LNCAP (cell line): ENCODE results near the gene EFHD2.

Experiments
- TF ChIP-seq, protein P1 (sequence below): fragments of 450-650 bp; IDR thresholded peaks from 2 replicates; pipeline ENCODE4 v1.5.1; 2017; ENCODE audit warnings: mild to moderate bottlenecking

The EFHD2 gene

DNA sequence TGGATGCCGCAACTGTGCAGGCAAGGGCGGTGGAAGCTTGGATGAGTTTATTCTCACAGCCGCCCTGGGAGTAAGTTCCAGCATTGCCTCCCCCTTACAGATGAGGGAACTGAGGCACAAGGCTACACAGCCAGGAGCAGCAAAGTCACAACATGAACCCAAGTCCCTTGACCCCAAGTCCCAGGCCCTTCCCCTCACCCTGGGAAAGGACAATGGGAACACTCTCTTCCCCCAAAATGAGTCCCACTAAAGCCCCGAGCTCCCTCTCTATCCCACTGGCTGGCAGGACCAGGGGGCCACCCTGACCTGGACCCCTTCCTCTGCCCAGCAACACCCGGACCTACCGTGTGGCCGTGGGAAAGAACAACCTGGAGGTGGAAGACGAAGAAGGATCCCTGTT is 32.4 kb downstream of the EFHD2 start:
- TF ChIP-seq, protein P1, sequence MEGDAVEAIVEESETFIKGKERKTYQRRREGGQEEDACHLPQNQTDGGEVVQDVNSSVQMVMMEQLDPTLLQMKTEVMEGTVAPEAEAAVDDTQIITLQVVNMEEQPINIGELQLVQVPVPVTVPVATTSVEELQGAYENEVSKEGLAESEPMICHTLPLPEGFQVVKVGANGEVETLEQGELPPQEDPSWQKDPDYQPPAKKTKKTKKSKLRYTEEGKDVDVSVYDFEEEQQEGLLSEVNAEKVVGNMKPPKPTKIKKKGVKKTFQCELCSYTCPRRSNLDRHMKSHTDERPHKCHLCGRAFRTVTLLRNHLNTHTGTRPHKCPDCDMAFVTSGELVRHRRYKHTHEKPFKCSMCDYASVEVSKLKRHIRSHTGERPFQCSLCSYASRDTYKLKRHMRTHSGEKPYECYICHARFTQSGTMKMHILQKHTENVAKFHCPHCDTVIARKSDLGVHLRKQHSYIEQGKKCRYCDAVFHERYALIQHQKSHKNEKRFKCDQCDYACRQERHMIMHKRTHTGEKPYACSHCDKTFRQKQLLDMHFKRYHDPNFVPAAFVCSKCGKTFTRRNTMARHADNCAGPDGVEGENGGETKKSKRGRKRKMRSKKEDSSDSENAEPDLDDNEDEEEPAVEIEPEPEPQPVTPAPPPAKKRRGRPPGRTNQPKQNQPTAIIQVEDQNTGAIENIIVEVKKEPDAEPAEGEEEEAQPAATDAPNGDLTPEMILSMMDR = no peak

DNA sequence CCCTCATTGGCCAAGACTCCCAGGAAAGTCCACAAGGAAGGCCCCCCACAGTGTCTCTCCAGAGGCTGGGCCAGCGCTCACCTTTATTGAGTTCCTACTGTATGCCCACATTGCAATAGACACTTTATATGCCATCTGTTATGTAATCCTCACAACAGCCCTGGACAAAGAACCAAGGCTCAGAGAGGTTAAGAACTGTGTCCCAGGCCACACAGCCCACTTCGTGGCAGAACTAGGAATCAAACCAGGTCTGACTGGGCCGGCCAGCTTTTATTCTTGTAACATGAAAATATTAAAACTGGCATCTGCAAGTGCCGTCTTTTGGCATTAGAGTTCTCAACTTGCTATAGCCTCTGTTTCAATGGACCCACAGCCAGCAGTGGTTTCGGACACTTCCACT is 33.1 kb downstream of the EFHD2 start:
- TF ChIP-seq, protein P1 = no peak

DNA sequence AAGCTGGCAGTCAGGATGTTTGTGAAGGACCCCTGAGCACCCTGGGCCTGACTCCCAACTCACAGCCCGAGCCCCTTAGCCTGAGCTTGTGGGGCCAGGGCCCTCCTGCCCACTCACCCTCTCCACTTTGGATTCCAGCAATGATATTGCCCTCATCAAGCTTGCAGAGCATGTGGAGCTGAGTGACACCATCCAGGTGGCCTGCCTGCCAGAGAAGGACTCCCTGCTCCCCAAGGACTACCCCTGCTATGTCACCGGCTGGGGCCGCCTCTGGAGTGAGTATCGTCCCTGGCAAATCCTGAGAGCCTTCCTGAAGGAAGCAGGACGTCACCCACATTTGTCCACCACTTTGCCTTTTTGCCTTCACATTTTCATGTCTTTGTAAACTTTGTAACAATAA is 33.6 kb downstream of the EFHD2 start:
- TF ChIP-seq, protein P1 = no peak

DNA sequence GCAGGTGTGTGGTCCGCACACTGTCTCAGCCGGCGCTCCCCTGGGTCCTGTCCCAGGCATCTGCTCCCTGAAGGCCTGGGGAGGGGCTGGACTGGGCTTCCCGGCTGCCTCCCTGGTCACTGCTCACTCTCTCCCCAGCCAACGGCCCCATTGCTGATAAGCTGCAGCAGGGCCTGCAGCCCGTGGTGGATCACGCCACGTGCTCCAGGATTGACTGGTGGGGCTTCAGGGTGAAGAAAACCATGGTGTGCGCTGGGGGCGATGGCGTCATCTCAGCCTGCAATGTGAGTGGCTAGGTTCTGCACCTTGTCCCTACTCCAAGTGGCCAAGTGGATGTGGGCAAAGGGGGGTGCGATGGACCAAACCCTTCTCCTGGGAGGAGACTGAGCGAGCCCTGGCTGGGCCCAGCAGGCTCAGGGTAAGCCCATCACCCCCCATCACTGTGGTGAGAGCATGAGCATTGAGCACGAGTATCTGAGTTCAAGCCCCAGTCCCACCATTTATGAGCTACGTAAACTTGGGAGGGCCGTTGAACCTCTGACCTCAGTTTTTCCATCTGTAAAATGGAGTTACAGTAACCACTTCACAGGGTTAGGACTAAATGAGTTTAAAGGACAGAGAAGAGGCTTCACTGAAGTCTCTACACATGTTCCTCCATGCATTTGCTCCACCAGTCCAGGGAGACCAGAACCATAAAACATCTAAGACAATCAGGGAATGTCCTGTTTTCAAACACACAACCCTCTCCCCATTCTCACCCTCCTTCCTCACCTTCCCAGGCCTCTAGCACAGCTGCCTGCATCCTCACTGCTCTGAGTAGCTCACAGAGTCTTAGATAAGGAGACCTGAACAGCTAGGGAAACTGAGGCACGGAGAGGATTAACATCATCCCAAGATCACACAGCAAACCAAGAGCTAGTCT is 35.0 kb downstream of the EFHD2 start:
- TF ChIP-seq, protein P1 = no peak

DNA sequence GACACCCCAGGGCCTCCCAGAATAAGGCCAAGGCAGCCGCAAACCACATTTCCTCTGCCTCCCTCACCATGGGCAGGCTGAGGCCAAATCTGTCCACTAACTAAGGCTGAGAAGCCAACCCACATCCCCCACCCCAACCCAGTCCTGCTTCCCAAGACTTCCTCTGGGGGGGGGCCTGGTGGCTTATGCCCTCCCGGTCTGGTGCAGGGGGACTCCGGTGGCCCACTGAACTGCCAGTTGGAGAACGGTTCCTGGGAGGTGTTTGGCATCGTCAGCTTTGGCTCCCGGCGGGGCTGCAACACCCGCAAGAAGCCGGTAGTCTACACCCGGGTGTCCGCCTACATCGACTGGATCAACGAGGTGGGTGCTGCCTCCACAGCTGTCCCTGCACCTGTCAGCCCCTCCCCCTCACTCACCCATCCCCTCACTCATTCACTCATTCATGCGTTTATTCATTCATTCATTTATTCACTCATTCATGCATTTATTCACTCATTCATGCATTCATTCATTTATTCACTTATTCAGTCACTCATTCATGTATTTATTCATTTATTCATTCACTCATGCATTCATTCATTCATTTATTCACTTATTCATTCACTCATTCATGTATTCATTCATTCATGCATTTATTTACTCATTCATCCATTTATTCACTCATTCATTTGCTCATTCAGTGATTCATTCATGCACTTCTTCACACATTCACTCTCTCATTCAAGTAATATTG is 35.9 kb downstream of the EFHD2 start:
- TF ChIP-seq, protein P1 = no peak

DNA sequence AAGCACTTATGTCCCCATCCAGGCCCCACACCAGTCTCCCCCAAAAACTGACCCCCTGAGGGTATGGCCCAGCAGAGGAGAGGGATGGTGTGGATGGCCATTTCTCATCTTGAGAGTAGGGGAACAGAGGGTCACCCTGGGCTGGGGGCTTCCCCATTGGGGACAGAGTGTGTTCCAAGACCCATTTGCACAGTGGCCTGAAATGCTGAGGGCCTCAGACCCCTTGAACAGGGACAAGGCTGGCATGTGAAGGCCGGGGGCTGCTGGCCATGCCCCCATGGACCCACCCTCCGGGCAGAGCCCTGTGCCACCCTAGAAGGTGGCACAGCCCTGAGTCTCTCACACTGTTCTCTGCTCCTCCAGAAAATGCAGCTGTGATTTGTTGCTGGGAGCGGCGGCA is 36.5 kb downstream of the EFHD2 start:
- TF ChIP-seq, protein P1 = no peak

DNA sequence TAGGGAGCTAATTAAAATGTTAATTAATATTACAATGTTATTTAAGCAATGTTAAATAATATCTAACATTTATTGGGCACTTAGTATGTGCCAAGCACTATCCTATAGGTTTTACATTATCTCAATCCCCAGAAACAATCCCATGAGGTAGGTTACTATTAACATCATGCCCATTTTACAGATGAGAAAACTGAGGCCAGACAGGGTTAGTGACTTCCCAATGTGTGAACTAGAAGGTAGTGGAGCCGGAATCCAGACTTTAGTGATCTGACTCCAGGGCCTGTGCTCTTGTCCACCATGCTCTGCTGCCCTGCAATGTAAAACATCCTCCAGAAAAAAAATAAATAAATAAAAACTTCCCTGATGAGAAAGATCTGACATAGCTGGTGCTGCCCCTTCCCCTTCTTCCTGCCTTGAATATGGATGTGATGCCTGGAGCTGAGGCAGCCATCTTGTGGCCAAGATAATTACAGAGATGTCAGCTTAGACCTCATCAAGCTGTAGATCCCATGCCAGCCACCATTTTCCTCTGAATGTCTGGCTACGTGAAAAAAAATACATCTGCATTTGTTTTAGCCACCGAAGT is 39.3 kb downstream of the EFHD2 start:
- TF ChIP-seq, protein P1 = no peak
